Testis (tissue), 2 donors: ENCODE measurements around the gene TNNI2.

Experiments
- CTCF ChIP-seq, 3 experiments: fragments of 450-650 bp in 2 of 3; fragments of 200-600 bp in 1 of 3; sonication (generic) in 1 of 3; IDR thresholded peaks; one replicate each; pipeline ENCODE4 v1.5.1; 2016 to 2019; ENCODE audit warnings: antibody characterized with exemption in 3 of 3, mild to moderate bottlenecking in 2 of 3, moderate library complexity in 1 of 3
- POLR2A ChIP-seq: fragments of 450-650 bp; IDR thresholded peaks from one replicate; pipeline ENCODE4 v1.6.1; 2017; ENCODE audit warnings: antibody characterized with exemption, mild to moderate bottlenecking, moderate library complexity

- TF ChIP-seq CTCF (IDR thresholded peaks at IDR 0.05) (no peak), POLR2A (no peak)
Observed at GRCh38 chr11:1815751-1816150, 23.0 kb upstream of the TNNI2 start.
